ENCODE measurements around the gene TUBB4A. TPM values are rescaled to one million over a fixed set of nuclear protein-coding genes. Genes with fewer than 3 reads are reported as not detected.

TUBB4A gene
- total and polyA plus RNA-seq, 2 of the 8 experiments (the other 6 are each of a cell fraction or from before 2014, with no cell fraction given): 16.8 to 30.4 TPM

GRCh38 chr19:6501740-6502648, at the start of gene TUBB4A (continued):
- TF ChIP-seq CBX8 (IDR thresholded peaks at IDR 0.05; ENCODE audit: borderline replicate concordance, low read depth, low read length) (no peak), POLR2A (IDR thresholded peaks at IDR 0.05; ENCODE audit: control extremely low read depth in 1 of 2, low read depth in 2 of 2, low read length in 2 of 2) (no peak), ZNF274 (IDR thresholded peaks at IDR 0.05; ENCODE audit: borderline replicate concordance, extremely low read depth, low read length) (no peak), SIX5 (IDR thresholded peaks at IDR 0.05; ENCODE audit: low read depth, low read length) (no peak), CTBP2 (IDR thresholded peaks at IDR 0.05; ENCODE audit: borderline replicate concordance, insufficient read depth, insufficient read length, low read length) (no peak), HDAC2 (IDR thresholded peaks at IDR 0.05; ENCODE audit: borderline replicate concordance in 1 of 2, low read depth in 2 of 2, low read length in 2 of 2) (0 out of 4 replicates have a peak, but pooled peaks of 1 of the 2 experiments have one; percentile 15), MAFK (IDR thresholded peaks at IDR 0.05; ENCODE audit: low read depth, low read length) (no peak), TBP (IDR thresholded peaks at IDR 0.05; ENCODE audit: low read depth, low read length) (no peak)

All from H1 (cell line).